ENCODE results near the gene VEGFC. TPM values are rescaled to one million over a fixed set of nuclear protein-coding genes. Genes with fewer than 3 reads are reported as not detected.
A peak's percentile ranks its signal among the peaks of the same experiment; 100 is the strongest.

The VEGFC gene
- total RNA-seq, 1 donor from 2014 or later = 14.2 TPM

GRCh38 chr4:176788971-176789370 is 3.8 kb downstream of the VEGFC start:
- no peak for TF ChIP-seq POLR2A (IDR thresholded peaks at IDR 0.05)
- no peak for TF ChIP-seq POLR2AphosphoS5 (IDR thresholded peaks at IDR 0.05; ENCODE audit: insufficient read depth in 1 of 2, low read depth in 1 of 2)
- TF ChIP-seq, protein P1, sequence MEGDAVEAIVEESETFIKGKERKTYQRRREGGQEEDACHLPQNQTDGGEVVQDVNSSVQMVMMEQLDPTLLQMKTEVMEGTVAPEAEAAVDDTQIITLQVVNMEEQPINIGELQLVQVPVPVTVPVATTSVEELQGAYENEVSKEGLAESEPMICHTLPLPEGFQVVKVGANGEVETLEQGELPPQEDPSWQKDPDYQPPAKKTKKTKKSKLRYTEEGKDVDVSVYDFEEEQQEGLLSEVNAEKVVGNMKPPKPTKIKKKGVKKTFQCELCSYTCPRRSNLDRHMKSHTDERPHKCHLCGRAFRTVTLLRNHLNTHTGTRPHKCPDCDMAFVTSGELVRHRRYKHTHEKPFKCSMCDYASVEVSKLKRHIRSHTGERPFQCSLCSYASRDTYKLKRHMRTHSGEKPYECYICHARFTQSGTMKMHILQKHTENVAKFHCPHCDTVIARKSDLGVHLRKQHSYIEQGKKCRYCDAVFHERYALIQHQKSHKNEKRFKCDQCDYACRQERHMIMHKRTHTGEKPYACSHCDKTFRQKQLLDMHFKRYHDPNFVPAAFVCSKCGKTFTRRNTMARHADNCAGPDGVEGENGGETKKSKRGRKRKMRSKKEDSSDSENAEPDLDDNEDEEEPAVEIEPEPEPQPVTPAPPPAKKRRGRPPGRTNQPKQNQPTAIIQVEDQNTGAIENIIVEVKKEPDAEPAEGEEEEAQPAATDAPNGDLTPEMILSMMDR (IDR thresholded peaks at IDR 0.05) = no peak

GRCh38 chr4:176788248-176788647 is 4.5 kb downstream of the VEGFC start:
- no peaks in the 10 kb centered on the region for H3K36me3 ChIP-seq
- intact Hi-C loops (cut with DNase I) = no loop called here
- no peaks in the 10 kb centered on the region for H3K27me3 ChIP-seq
- TF ChIP-seq POLR2A (IDR thresholded peaks at IDR 0.05) = no peak
- TF ChIP-seq POLR2AphosphoS5 (IDR thresholded peaks at IDR 0.05; ENCODE audit: insufficient read depth in 1 of 2, low read depth in 1 of 2) = no peak
- TF ChIP-seq, protein P1 (IDR thresholded peaks at IDR 0.05) = no peak
- H3K27ac ChIP-seq = no peak overlapping the region
- H3K9me3 ChIP-seq = no peaks in the 10 kb centered on the region
- no peak overlapping the region for H3K4me3 ChIP-seq
- H3K4me1 ChIP-seq = peaks cover 4% of the 10 kb centered on the region
- no peak for DNase-seq (ENCODE audit: extremely low spot score in 2 of 2)

More at GRCh38 chr4:176788971-176789370, 3.8 kb downstream of the VEGFC start:
- H3K27ac ChIP-seq = no peak overlapping the region
- no peaks in the 10 kb centered on the region for H3K36me3 ChIP-seq
- peaks cover 8% of the 10 kb centered on the region for H3K4me1 ChIP-seq
- H3K27me3 ChIP-seq = no peaks in the 10 kb centered on the region
- no peak overlapping the region for H3K4me3 ChIP-seq
- no peak for DNase-seq (ENCODE audit: extremely low spot score in 2 of 2)
- H3K9me3 ChIP-seq = no peaks in the 10 kb centered on the region
- intact Hi-C loops (cut with DNase I) = no loop called here

DNA sequence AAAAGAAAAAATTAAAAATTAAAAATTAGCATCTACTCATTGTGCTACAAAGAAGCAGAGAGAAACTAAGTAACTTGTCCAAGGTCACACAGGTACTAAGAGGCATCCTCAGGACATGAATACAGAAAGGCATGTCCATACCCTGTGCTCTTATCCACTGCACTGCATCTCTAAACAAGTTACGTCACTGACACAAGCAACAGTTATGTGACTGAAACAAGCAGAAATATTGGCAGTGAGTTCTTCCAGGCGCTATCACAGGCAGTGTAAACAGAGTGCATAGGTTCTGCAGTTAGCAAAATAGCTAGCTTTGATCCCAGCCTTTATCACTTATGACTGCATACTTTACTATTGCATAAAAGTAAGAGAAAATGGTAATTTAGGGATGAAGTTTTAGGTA is 7.9 kb downstream of the VEGFC start:
- TF ChIP-seq POLR2AphosphoS5 (IDR thresholded peaks at IDR 0.05; ENCODE audit: insufficient read depth in 1 of 2, low read depth in 1 of 2) = no peak
- no peak for TF ChIP-seq POLR2A (IDR thresholded peaks at IDR 0.05)
- TF ChIP-seq, protein P1 (IDR thresholded peaks at IDR 0.05) = no peak
- Histone ChIP-seq H3K4me3 (no peak overlapping the region), H3K4me1 (peaks cover 12% of the 10 kb centered on the region), H3K9me3 (no peaks in the 10 kb centered on the region), H3K36me3 (no peaks in the 10 kb centered on the region), H3K27ac (no peak overlapping the region), H3K27me3 (no peaks in the 10 kb centered on the region)
- intact Hi-C loops (cut with DNase I) = no loop called here
- DNase-seq (ENCODE audit: extremely low spot score in 2 of 2) = no peak

DNA sequence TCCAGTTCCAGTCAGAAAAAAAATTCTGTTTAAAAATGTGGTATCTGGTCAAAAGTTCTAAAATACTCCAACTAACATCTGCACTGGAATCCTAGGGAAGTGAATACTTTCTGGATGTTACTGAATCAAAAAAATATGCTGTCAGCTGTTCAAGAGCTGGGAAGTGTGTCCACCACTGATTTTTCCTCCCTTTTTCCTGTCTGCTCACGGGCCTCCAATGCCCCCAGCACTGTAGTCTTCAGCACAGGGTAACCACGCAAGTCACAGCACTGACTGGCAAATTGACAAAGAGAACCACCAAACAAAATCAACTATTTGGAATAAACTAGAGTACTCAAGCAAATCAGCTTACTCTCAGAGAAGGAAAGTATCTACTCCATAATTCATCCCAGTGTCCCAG is 9.9 kb downstream of the VEGFC start:
- H3K36me3 ChIP-seq = no peaks in the 10 kb centered on the region
- no peaks in the 10 kb centered on the region for H3K9me3 ChIP-seq
- peaks cover 23% of the 10 kb centered on the region for H3K4me1 ChIP-seq
- DNase-seq (ENCODE audit: extremely low spot score in 2 of 2) = no peak
- H3K27me3 ChIP-seq = no peaks in the 10 kb centered on the region
- intact Hi-C loops (cut with DNase I) = no loop called here
- no peak overlapping the region for H3K4me3 ChIP-seq
- TF ChIP-seq POLR2A (IDR thresholded peaks at IDR 0.05) (no peak), POLR2AphosphoS5 (IDR thresholded peaks at IDR 0.05; ENCODE audit: insufficient read depth in 1 of 2, low read depth in 1 of 2) (no peak)
- TF ChIP-seq, protein P1 (IDR thresholded peaks at IDR 0.05) = no peak
- H3K27ac ChIP-seq = peak overlapping the region; percentile 21

GRCh38 chr4:176782191-176782590 is 10.5 kb downstream of the VEGFC start:
- H3K4me1 ChIP-seq = peaks cover 23% of the 10 kb centered on the region
- intact Hi-C loops (cut with DNase I) = no loop called here
- no peaks in the 10 kb centered on the region for H3K36me3 ChIP-seq
- H3K27me3 ChIP-seq = no peaks in the 10 kb centered on the region
- H3K27ac ChIP-seq = peak overlapping the region; percentile 49
- TF ChIP-seq POLR2A (IDR thresholded peaks at IDR 0.05) = no peak
- no peak for TF ChIP-seq POLR2AphosphoS5 (IDR thresholded peaks at IDR 0.05; ENCODE audit: insufficient read depth in 1 of 2, low read depth in 1 of 2)
- TF ChIP-seq, protein P1 (IDR thresholded peaks at IDR 0.05) = no peak
- no peak for DNase-seq (ENCODE audit: extremely low spot score in 2 of 2)
- no peaks in the 10 kb centered on the region for H3K9me3 ChIP-seq
- no peak overlapping the region for H3K4me3 ChIP-seq
